Rectal smooth muscle tissue (tissue), 1 donor: ENCODE measurements around the gene KCNB1.

ENCODE experiments used
- H3K27ac ChIP-seq: one replicate; pipeline ENCODE4 v1.7.0; 2013; ENCODE audit warnings: low read depth, low read length, inconsistent platforms
- H3K27me3 ChIP-seq: one replicate; pipeline ENCODE4 v1.7.0; 2013; ENCODE audit warnings: low read length; ENCODE audit not compliant: control insufficient read depth, insufficient read depth
- H3K36me3 ChIP-seq: one replicate; pipeline ENCODE4 v1.7.0; 2013; ENCODE audit warnings: low read length; ENCODE audit not compliant: control insufficient read depth, insufficient read depth
- H3K4me1 ChIP-seq: one replicate; pipeline ENCODE4 v1.7.0; 2013; ENCODE audit warnings: low read length; ENCODE audit not compliant: control insufficient read depth, insufficient read depth
- H3K4me3 ChIP-seq: one replicate; pipeline ENCODE4 v1.7.0; 2013; ENCODE audit warnings: low read length
- H3K9ac ChIP-seq: one replicate; pipeline ENCODE4 v1.7.0; 2013; ENCODE audit warnings: low read length

The KCNB1 gene

DNA sequence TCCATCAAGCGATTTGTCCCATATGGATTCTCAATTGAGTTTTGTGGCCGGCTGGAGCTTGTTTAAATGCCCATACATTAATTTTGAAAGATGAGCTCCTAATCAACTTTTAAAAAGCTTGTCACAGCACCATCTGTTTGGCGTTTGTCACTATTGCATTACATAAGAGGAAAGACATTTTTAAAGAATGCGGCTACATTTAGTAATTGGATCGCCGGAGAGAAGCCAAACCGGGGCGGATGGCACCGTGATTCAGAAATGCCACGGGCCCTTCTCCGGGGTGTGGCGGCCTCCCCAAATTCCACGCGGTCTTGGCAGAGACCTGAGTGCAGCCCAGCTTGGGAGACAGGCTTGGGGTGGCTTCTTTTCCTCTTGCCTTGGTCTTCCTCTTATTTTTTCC lies 136.9 kb downstream of the KCNB1 start:
- Histone ChIP-seq H3K27me3 (no peaks in the 10 kb centered on the region), H3K27ac (peak overlapping the region; percentile 69), H3K4me3 (peak overlapping the region; percentile 18), H3K36me3 (no peaks in the 10 kb centered on the region), H3K9ac (no peak overlapping the region), H3K4me1 (peaks cover 17% of the 10 kb centered on the region)

DNA sequence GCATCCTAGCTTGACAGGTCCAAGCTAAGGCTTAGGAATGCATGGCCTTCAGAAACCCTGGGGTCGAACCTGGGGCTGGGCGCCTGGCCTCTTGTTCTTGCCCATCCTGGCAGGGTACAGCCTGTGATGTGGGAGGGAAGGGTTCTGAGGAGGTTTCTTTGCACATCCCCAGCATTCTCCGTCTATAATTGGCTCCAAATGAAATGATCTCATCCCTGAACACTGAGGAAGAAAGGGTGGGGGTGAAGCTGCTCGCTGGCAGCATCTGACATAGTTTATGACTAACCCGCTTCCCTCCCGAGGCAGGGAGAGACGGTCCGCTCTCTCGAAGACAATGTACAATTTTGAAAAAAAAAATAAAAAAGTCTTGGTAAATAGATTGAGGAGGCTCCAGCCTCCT lies 137.5 kb downstream of the KCNB1 start:
- Histone ChIP-seq H3K4me3 (peak overlapping the region; percentile 18), H3K27me3 (no peaks in the 10 kb centered on the region), H3K9ac (no peak overlapping the region), H3K4me1 (peaks cover 17% of the 10 kb centered on the region), H3K36me3 (no peaks in the 10 kb centered on the region), H3K27ac (peak overlapping the region; percentile 73)

GRCh38 chr20:49344140-49344539 lies 138.3 kb downstream of the KCNB1 start:
- Histone ChIP-seq H3K27ac (no peak overlapping the region), H3K4me1 (peaks cover 17% of the 10 kb centered on the region), H3K9ac (no peak overlapping the region), H3K36me3 (no peaks in the 10 kb centered on the region), H3K4me3 (no peak overlapping the region), H3K27me3 (no peaks in the 10 kb centered on the region)

GRCh38 chr20:49343246-49343645 lies 139.2 kb downstream of the KCNB1 start:
- H3K4me1 ChIP-seq, result peaks cover 17% of the 10 kb centered on the region
- H3K27ac ChIP-seq, result no peak overlapping the region
- no peaks in the 10 kb centered on the region for H3K27me3 ChIP-seq
- H3K36me3 ChIP-seq, result no peaks in the 10 kb centered on the region
- H3K9ac ChIP-seq, result no peak overlapping the region
- H3K4me3 ChIP-seq, result no peak overlapping the region

GRCh38 chr20:49340161-49340966 lies 142.1 kb downstream of the KCNB1 start:
- H3K36me3 ChIP-seq, result no peaks in the 10 kb centered on the region
- H3K27ac ChIP-seq, result no peak overlapping the region
- no peak overlapping the region for H3K9ac ChIP-seq
- H3K4me3 ChIP-seq, result no peak overlapping the region
- H3K27me3 ChIP-seq, result no peaks in the 10 kb centered on the region
- peaks cover 12% of the 10 kb centered on the region for H3K4me1 ChIP-seq

- H3K9ac ChIP-seq, result no peak overlapping the region
- H3K27me3 ChIP-seq, result no peaks in the 10 kb centered on the region
- no peak overlapping the region for H3K4me3 ChIP-seq
- no peak overlapping the region for H3K27ac ChIP-seq
- H3K36me3 ChIP-seq, result no peaks in the 10 kb centered on the region
- peaks cover 3% of the 10 kb centered on the region for H3K4me1 ChIP-seq
Observed at GRCh38 chr20:49339123-49339522, 143.3 kb downstream of the KCNB1 start.

DNA sequence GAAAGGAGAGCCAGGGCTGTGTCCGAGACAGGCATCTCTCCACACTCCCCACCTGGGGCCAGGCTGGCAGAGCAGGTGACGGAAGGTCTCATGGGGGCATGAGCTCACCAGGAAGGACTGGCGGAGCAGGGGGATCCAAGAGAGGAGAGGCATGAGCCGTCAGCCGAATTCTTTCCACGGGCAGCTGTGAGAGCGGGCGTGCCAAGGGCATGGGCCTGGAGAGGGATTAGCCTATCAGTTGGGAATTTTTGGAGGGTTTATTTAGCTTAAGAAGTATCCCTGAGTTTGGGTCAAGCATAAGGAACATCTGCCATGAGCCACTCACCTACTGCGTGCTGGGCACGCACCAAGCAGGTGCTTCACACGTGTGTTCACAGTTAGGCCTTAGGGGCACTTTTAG lies 144.4 kb downstream of the KCNB1 start:
- Histone ChIP-seq H3K4me1 (peaks cover under 1% of the 10 kb centered on the region), H3K9ac (no peak overlapping the region), H3K36me3 (no peaks in the 10 kb centered on the region), H3K27ac (no peak overlapping the region), H3K27me3 (no peaks in the 10 kb centered on the region), H3K4me3 (no peak overlapping the region)

GRCh38 chr20:49337357-49337756 lies 145.1 kb downstream of the KCNB1 start:
- Histone ChIP-seq H3K27me3 (no peaks in the 10 kb centered on the region), H3K27ac (no peak overlapping the region), H3K4me3 (no peak overlapping the region), H3K9ac (no peak overlapping the region), H3K4me1 (no peaks in the 10 kb centered on the region), H3K36me3 (no peaks in the 10 kb centered on the region)

- Histone ChIP-seq H3K4me1 (no peaks in the 10 kb centered on the region), H3K4me3 (no peak overlapping the region), H3K9ac (no peak overlapping the region)
Observed at GRCh38 chr20:49336786-49337185, 145.7 kb downstream of the KCNB1 start.

DNA sequence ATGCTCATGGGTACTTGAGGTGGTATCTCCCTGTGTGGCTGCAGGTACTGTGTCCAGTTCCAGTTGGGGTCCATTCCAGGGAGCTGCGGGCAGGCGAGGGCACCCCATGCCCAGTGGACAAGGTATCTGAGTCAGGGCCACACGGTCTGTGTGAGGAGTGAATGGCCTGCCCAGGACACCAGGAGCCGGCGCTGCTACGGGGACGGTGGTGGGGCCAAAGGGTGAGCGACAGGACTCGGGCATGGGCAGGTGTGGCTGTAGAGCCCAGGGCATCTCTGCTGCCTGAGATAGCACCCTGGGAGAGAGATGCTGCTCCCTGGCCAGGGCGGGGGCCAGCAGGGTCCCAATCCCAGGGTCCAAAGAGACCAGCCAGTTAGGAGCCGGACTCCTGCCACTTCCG lies 147.0 kb downstream of the KCNB1 start:
- Histone ChIP-seq H3K9ac (no peak overlapping the region), H3K27ac (no peak overlapping the region), H3K4me1 (no peaks in the 10 kb centered on the region), H3K36me3 (no peaks in the 10 kb centered on the region), H3K4me3 (no peak overlapping the region), H3K27me3 (no peaks in the 10 kb centered on the region)

More at GRCh38 chr20:49336786-49337185, 145.7 kb downstream of the KCNB1 start:
- no peak overlapping the region for H3K27ac ChIP-seq
- no peaks in the 10 kb centered on the region for H3K27me3 ChIP-seq
- no peaks in the 10 kb centered on the region for H3K36me3 ChIP-seq

DNA sequence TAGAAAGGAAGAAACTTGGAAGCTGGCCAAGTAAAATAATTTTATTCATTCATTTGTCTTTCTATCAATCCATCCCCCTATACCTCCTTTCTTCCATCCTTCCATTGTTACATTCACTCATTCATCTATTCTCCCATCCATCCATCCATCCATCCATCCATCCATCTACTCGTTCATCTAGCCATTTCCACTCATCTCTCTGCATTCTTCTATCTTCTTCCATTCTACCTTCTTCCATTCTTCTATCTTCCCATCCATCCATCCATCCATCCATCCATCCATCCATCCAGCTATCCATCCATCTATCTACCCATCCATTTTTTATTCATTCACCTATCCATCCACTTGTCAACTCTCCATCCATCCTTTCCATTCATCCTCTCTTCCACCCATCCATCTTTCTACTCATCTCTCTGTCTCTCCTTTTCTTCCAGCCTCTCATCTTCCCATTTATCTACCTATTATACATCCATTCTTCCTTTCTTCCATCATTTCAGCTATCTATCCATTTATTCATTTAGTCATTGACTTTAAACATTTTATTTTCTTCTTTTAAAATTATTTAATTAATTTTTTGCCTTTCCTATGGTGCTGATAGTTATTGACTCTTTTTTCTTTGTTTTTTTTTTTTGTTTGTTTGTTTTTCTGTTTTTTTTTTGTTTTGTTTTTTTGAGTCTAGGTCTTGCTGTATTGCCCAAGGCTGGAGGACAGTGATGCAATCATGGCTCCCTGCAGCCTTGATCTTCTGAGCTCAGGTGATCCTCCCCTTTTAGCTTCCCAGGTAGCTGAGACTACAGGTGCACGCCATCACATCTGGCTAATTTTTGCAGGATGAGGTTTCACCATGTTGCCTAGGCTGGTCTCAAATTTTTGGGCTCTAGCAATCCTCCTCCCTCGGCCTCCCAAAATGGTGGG lies 151.5 kb downstream of the KCNB1 start:
- no peak overlapping the region for H3K4me3 ChIP-seq
- H3K27ac ChIP-seq, result no peak overlapping the region
- peaks cover 2% of the 10 kb centered on the region for H3K4me1 ChIP-seq
- no peaks in the 10 kb centered on the region for H3K36me3 ChIP-seq
- no peaks in the 10 kb centered on the region for H3K27me3 ChIP-seq
- H3K9ac ChIP-seq, result no peak overlapping the region

DNA sequence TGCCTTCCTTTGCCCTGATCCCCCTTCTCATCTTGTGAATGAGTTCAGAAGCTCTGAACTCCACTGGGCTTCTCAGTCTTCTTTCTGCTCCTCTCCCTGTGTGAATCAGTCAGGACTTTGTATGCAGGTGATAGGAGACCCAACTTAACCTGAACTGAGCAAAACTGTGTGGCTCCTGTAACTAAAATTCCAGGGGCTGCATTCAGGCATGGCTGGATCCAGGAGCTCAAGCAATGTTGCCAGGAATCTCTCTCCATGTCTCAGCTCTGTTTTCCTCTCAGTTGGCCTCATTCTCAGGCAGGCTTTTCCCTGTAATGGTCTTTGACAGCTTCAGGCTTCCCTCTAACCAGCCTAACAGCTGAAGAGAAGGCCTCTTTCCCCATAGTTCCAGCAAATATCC lies 153.7 kb downstream of the KCNB1 start:
- Histone ChIP-seq H3K4me1 (peaks cover 2% of the 10 kb centered on the region), H3K27me3 (no peaks in the 10 kb centered on the region), H3K4me3 (no peak overlapping the region), H3K36me3 (no peaks in the 10 kb centered on the region), H3K9ac (no peak overlapping the region), H3K27ac (no peak overlapping the region)
